Neural cell (in vitro differentiated cells): ENCODE data around the gene ZNF334.
A peak's percentile ranks its signal among the peaks of the same experiment; 100 is the strongest.

Experiments
- CTCF ChIP-seq: fragments of 450-650 bp; IDR thresholded peaks from 2 replicates; pipeline ENCODE4 v1.5.1; 2014; ENCODE audit warnings: antibody characterized with exemption, mild to moderate bottlenecking, moderate library complexity; ENCODE audit not compliant: poor library complexity, severe bottlenecking
- EZH2 ChIP-seq: fragments of 200-600, 300-800 bp; shearing (Covaris generic), sonication (generic); IDR thresholded peaks from 2 replicates; pipeline ENCODE4 v1.6.1; 2014; ENCODE audit warnings: antibody characterized with exemption, low read length, borderline replicate concordance, mild to moderate bottlenecking; ENCODE audit not compliant: insufficient read depth, poor library complexity, severe bottlenecking
- MXI1 ChIP-seq: fragments of 450-650 bp; conservative IDR thresholded peaks from 2 replicates; pipeline ENCODE4 v1.6.1; 2014; ENCODE audit warnings: antibody characterized with exemption, mild to moderate bottlenecking; ENCODE audit not compliant: poor library complexity, severe bottlenecking
- POLR2AphosphoS5 ChIP-seq: IDR thresholded peaks from 2 replicates; pipeline ENCODE4 v1.6.1; 2012

GRCh38 chr20:46468508-46468907 is 44.9 kb downstream of the ZNF334 start:
- TF ChIP-seq MXI1 (no peak), CTCF (peak; percentile 25), POLR2AphosphoS5 (no peak), EZH2 (no peak)
